ENCODE data around the gene MBP. TPM values are rescaled to one million over a fixed set of nuclear protein-coding genes. Genes with fewer than 3 reads are reported as not detected.

The MBP gene
- total RNA-seq, 4 donors from 2014 or later, result 23.2 to 34.7 (median 28.2) TPM

- Histone ChIP-seq H3K4me3 (no peak overlapping the region), H3K27ac (no peak overlapping the region), H3K27me3 (no peaks in the 10 kb centered on the region), H3K4me1 (peaks cover 0 to 34% (median 3%) of the 10 kb centered on the region in 3 donors), H3K36me3 (no peaks in the 10 kb centered on the region), H3K9me3 (peaks cover 0 to 8% (median 0%) of the 10 kb centered on the region in 3 donors)
- TF ChIP-seq POLR2AphosphoS5 (IDR thresholded peaks at IDR 0.05) (no peak), CTCF (IDR thresholded peaks at IDR 0.05) (no peak), EP300 (IDR thresholded peaks at IDR 0.05) (no peak), POLR2A (IDR thresholded peaks at IDR 0.05) (no peak)
- 88 to 92% methylated on average over 2 to 5 of the region's 5 CpGs for WGBS, 2 donors (ENCODE audit: low coverage in 1 of 2)
- ATAC-seq, result no peak
These were observed 7.4 kb upstream of the MBP start for GRCh38 chr18:77140030-77140429.

- Histone ChIP-seq H3K4me3 (no peak overlapping the region), H3K27me3 (no peaks in the 10 kb centered on the region), H3K9me3 (peaks cover 0 to 8% (median 0%) of the 10 kb centered on the region in 3 donors), H3K4me1 (peaks cover 0 to 37% (median 3%) of the 10 kb centered on the region in 3 donors), H3K27ac (no peak overlapping the region), H3K36me3 (no peaks in the 10 kb centered on the region)
- 96 to 98% methylated on average over 4 to 5 of the region's 5 CpGs for WGBS, 2 donors (ENCODE audit: low coverage in 1 of 2)
- TF ChIP-seq POLR2A (IDR thresholded peaks at IDR 0.05), result no peak
- no peak for TF ChIP-seq CTCF (IDR thresholded peaks at IDR 0.05)
- no peak for TF ChIP-seq EP300 (IDR thresholded peaks at IDR 0.05)
- TF ChIP-seq POLR2AphosphoS5 (IDR thresholded peaks at IDR 0.05), result no peak
- no peak for ATAC-seq
These were observed 7.0 kb upstream of the MBP start for GRCh38 chr18:77139619-77140018.

- peaks cover 0 to 4% (median 0%) of the 10 kb centered on the region in 3 donors for H3K9me3 ChIP-seq
- ATAC-seq, result peak; percentile 23
- H3K4me3 ChIP-seq, result no peak overlapping the region
- no peaks in the 10 kb centered on the region for H3K27me3 ChIP-seq
- WGBS, 2 donors (ENCODE audit: low coverage in 1 of 2), result 27 to 37% methylated on average over 3 to 4 of the region's 10 CpGs
- peak overlapping the region in 3 of 4 donors; percentile 50 to 57 (median 53) for H3K27ac ChIP-seq
- no peaks in the 10 kb centered on the region for H3K36me3 ChIP-seq
- no peak for TF ChIP-seq POLR2AphosphoS5 (IDR thresholded peaks at IDR 0.05)
- TF ChIP-seq EP300 (IDR thresholded peaks at IDR 0.05), result no peak
- TF ChIP-seq POLR2A (IDR thresholded peaks at IDR 0.05), result no peak
- no peak for TF ChIP-seq CTCF (IDR thresholded peaks at IDR 0.05)
- peaks cover 3 to 50% (median 11%) of the 10 kb centered on the region in 3 donors for H3K4me1 ChIP-seq
These were observed 5.7 kb upstream of the MBP start for GRCh38 chr18:77138270-77138669.

- H3K4me1 ChIP-seq, result peaks cover 3 to 55% (median 15%) of the 10 kb centered on the region in 3 donors
- WGBS, 2 donors (ENCODE audit: low coverage in 1 of 2), result 40 to 66% methylated on average over 1 to 6 of the region's 9 CpGs
- TF ChIP-seq CTCF (IDR thresholded peaks at IDR 0.05), result no peak
- no peak for TF ChIP-seq POLR2A (IDR thresholded peaks at IDR 0.05)
- no peak for TF ChIP-seq POLR2AphosphoS5 (IDR thresholded peaks at IDR 0.05)
- TF ChIP-seq EP300 (IDR thresholded peaks at IDR 0.05), result no peak
- H3K4me3 ChIP-seq, result no peak overlapping the region
- H3K36me3 ChIP-seq, result no peaks in the 10 kb centered on the region
- H3K27ac ChIP-seq, result peak overlapping the region in 3 of 4 donors; percentile 50 to 57 (median 53)
- ATAC-seq, result no peak
- peaks cover under 1% of the 10 kb centered on the region for H3K27me3 ChIP-seq
- H3K9me3 ChIP-seq, result peaks cover 0 to under 1% (median 0%) of the 10 kb centered on the region in 3 donors
These were observed 5.3 kb upstream of the MBP start for GRCh38 chr18:77137851-77138250.

GRCh38 chr18:77136871-77137665, 4.5 kb upstream of the MBP start:
- TF ChIP-seq POLR2AphosphoS5 (IDR thresholded peaks at IDR 0.05), result no peak
- no peak for TF ChIP-seq POLR2A (IDR thresholded peaks at IDR 0.05)
- no peak for TF ChIP-seq EP300 (IDR thresholded peaks at IDR 0.05)
- no peak for TF ChIP-seq CTCF (IDR thresholded peaks at IDR 0.05)
- peaks cover 3 to 62% (median 16%) of the 10 kb centered on the region in 3 donors for H3K4me1 ChIP-seq
- H3K27me3 ChIP-seq, result peaks cover 9% of the 10 kb centered on the region
- H3K36me3 ChIP-seq, result no peaks in the 10 kb centered on the region
- 80 to 83% methylated on average over 1 of the region's 15 CpGs for WGBS, 2 donors (ENCODE audit: low coverage in 1 of 2)
- no peaks in the 10 kb centered on the region for H3K9me3 ChIP-seq
- H3K27ac ChIP-seq, result peak overlapping the region in 2 of 4 donors; percentile 53 to 57
- no peak overlapping the region for H3K4me3 ChIP-seq
- no peak for ATAC-seq
